ENCODE results near the gene ADGRF4. TPM values are rescaled to one million over a fixed set of nuclear protein-coding genes. Genes with fewer than 3 reads are reported as not detected.
"Not testable (repeated sequence)": the region's sequence is repeated elsewhere in the genome, so short reads cannot be mapped to it uniquely, and the experiment has no call there.

Gene ADGRF4
- total RNA-seq, 1 donor from 2014 or later = not detected

DNA sequence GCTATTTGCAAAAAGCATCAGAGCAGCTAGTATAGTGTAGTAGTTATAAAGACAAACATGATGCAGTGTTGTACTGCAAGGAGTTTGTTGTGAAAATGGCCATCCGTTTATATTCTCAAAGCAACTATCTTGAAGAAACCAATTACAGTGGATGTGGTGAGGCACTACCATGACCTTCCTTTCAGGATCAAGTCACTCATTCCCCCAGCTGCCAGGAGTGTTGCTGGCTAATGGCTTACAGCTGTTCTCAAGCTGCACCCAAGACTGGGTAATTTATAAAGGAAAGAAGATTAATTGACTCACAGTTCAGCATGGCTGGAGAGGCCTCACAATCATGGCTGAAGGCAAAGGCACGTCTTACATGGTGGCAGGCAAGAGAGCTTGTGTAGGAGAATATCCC, 29.0 kb downstream of the ADGRF4 start:
- Mint-ChIP-seq H3K4me3 (ENCODE audit: low read depth) (no peak overlapping the region), H3K27me3 (ENCODE audit: low read depth) (peaks cover 22% of the 10 kb centered on the region), H3K36me3 (ENCODE audit: low read depth) (no peaks in the 10 kb centered on the region), H3K27ac (no peak overlapping the region), H3K4me1 (ENCODE audit: low read depth) (peaks cover 16% of the 10 kb centered on the region), H3K9me3 (no peaks in the 10 kb centered on the region)
- intact Hi-C loops (cut with micrococcal nuclease) = loop anchor here (10.0 kb wide), 1 partner anchor 73 kb away; no protein-coding TSS in a partner anchor
- DNase-seq (ENCODE audit: low spot score) = no peak

DNA sequence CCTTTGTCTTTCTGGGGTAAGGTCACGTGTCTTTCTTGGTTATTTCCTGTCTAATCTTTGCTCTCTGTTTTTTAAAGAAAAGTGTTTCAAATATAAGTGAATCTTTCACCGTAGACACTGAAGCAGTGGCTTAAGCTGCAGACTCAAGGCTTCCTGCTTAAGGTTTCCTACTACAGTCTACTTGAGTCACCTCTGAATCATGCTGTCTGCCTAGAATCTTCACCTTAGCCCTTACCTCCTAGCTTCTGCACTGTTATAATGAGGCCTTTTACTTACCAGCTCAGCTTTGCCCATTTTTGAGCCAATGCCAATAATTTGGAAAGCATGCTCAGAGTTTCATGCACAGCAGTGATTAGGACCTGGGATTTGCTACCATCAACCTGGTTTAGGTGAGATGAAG, 30.6 kb downstream of the ADGRF4 start:
- H3K9me3 Mint-ChIP-seq = no peaks in the 10 kb centered on the region
- H3K27ac Mint-ChIP-seq = no peak overlapping the region
- intact Hi-C loops (cut with micrococcal nuclease) = loop anchor here (10.0 kb wide), 1 partner anchor 74 kb away; no protein-coding TSS in a partner anchor
- no peak overlapping the region for H3K4me3 Mint-ChIP-seq (ENCODE audit: low read depth)
- H3K27me3 Mint-ChIP-seq (ENCODE audit: low read depth) = peaks cover 29% of the 10 kb centered on the region
- no peak for DNase-seq (ENCODE audit: low spot score)
- no peaks in the 10 kb centered on the region for H3K36me3 Mint-ChIP-seq (ENCODE audit: low read depth)
- peaks cover 7% of the 10 kb centered on the region for H3K4me1 Mint-ChIP-seq (ENCODE audit: low read depth)

DNA sequence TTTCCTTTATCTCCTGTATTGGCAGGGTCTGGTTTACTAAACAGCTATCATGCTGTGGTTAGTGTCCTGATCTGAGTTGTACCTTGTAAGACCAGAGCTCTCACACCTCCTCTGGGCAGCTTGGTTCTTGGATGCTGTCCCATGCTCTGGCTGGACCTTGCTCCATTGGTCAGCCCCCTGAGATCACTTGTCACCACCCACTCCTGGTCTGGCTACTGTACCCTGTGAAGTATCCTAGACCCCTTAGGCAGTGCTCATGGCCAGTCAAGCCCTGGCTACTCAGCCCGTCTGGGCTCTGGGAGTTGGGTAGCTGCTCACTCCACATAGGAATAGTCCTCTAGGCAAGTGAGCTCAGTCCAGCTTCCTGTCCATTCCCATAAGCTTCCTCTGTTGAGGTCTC, 31.1 kb downstream of the ADGRF4 start:
- Mint-ChIP-seq H3K4me3 (ENCODE audit: low read depth) (no peak overlapping the region), H3K36me3 (ENCODE audit: low read depth) (no peaks in the 10 kb centered on the region), H3K9me3 (no peaks in the 10 kb centered on the region), H3K27ac (no peak overlapping the region), H3K4me1 (ENCODE audit: low read depth) (peaks cover 5% of the 10 kb centered on the region), H3K27me3 (ENCODE audit: low read depth) (peaks cover 28% of the 10 kb centered on the region)
- intact Hi-C loops (cut with micrococcal nuclease) = loop anchor here (10.0 kb wide), 1 partner anchor 75 kb away; no protein-coding TSS in a partner anchor
- DNase-seq (ENCODE audit: low spot score) = no peak

DNA sequence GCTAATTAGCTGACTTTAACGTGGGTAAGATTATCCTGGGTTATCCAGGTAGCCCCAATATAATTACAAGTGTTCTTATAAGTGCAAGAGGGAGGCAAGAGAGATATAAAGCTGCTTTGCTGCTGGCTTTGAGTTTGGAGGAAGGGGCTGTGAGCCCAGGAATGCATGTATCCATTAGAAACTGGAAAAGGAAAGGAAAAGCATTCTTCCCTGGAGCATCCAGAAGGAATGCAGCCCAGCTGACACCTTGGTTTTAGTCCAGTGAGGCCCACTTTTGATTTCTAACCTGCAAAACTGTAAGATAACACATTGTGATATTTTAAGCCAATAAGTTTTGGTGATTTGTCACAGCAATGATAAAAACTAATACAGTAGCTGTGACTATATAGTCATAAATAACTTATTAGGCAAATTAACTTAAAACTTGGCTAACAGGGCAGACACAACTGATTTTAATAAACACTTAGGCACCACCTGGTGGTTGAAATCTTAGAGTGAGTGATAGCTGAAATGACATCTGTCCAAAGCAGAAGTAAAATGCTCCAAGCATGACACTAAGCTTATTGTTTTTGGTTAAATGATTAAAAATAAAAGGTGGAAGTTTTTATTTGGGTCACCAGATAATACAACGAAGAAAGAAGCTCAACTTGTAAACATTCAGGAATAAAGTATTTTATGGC, 35.6 kb downstream of the ADGRF4 start:
- H3K27ac Mint-ChIP-seq = no peak overlapping the region

DNA sequence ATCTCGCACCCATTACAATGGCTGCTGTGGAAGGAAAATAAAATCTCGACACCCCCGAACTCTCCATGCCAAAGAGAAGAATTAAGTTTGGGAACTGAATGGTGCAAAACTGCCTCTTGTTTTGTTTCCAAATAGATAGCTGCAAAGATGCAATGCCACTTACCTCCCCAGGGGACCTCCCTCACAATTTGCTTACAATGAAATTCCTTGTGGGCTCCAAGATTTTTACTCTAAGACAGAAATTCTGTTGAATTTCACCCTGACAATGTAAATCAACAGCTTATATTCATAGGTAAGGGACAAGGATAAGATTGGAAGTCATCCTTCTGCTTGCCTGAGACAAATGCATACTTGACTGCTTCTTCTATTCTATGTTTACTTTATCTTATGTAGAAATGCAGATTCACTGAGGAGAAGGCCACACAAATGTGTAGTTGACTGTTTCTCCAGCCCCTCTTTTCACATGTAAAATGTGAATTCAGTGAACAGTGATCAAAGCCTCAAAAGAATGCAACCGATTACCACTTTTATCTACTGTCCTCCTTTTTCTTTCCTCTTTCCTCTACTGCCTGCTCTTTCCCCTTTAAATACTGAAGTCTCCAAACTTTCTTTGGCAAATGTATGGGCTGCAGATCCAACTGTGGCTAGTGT, 36.6 kb downstream of the ADGRF4 start:
- intact Hi-C loops (cut with micrococcal nuclease) = loop anchor here (1.0 kb wide), 2 partner anchors 104 to 321 kb away; no protein-coding TSS in a partner anchor
- no peaks in the 10 kb centered on the region for H3K36me3 Mint-ChIP-seq (ENCODE audit: low read depth)
- no peak overlapping the region for H3K4me3 Mint-ChIP-seq (ENCODE audit: low read depth)
- H3K27ac Mint-ChIP-seq = no peak overlapping the region
- peaks cover 22% of the 10 kb centered on the region for H3K27me3 Mint-ChIP-seq (ENCODE audit: low read depth)
- no peak for DNase-seq (ENCODE audit: low spot score)
- H3K9me3 Mint-ChIP-seq = no peaks in the 10 kb centered on the region
- H3K4me1 Mint-ChIP-seq (ENCODE audit: low read depth) = no peaks in the 10 kb centered on the region

More for the DNA sequence above, 35.6 kb downstream of the ADGRF4 start:
- Mint-ChIP-seq H3K9me3 (no peaks in the 10 kb centered on the region), H3K4me3 (ENCODE audit: low read depth) (no peak overlapping the region), H3K27me3 (ENCODE audit: low read depth) (peaks cover 22% of the 10 kb centered on the region), H3K4me1 (ENCODE audit: low read depth) (no peaks in the 10 kb centered on the region), H3K36me3 (ENCODE audit: low read depth) (no peaks in the 10 kb centered on the region)
- DNase-seq (ENCODE audit: low spot score) = no peak
- intact Hi-C loops (cut with micrococcal nuclease) = loop anchor here (1.0 kb wide), 2 partner anchors 103 to 320 kb away; no protein-coding TSS in a partner anchor

DNA sequence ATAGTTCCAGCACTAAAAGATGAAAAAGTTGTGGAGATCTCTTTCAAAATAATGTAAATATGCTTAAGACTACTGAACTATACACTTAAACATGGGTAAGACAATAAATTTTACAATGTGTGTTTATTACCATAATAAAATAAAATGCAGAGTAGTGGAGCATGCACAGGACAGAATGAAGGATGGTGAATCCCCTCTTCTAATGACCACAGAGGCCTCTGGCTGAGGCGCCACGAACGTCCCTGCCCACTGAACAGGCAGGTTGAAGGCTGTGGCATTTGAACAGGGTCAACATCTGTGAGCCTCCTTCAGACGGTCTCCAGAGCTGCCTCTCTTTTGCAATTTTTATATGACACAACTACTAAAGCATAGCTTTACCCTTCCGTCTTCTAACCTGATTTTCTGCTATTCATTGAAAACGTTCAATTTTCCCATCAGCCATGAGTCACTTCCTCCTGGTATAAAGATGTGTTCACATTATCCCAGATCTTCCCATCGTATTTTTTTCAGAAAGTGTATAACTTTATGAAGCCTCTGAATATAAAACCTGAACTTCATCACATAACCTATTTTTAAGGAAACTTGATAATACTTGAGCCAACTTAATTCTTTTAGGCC, 37.8 kb downstream of the ADGRF4 start:
- peaks cover 19% of the 10 kb centered on the region for H3K27me3 Mint-ChIP-seq (ENCODE audit: low read depth)
- intact Hi-C loops (cut with micrococcal nuclease) = no loop called here

DNA sequence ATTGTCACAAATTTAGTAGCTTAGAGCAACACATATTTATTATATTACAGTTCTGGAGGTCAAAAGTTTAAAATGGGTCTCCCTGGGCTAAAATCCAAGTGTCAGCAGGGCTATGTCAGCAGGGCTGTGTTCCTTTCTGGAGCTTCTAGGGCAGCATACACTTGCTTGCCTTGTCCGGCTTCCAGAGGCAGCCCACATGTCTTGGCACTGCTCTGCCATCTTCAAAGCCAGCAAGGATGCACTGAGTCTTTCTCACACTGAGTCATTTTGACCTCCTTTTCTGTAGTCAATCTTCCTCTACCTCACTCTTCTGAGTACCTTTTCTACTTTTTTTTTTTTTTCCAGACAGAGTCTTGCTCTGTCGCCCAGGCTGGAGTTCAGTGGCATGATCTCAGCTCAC, 39.0 kb downstream of the ADGRF4 start:
- intact Hi-C loops (cut with micrococcal nuclease) = no loop called here
- Mint-ChIP-seq H3K27ac (no peak overlapping the region), H3K4me1 (ENCODE audit: low read depth) (peaks cover 3% of the 10 kb centered on the region), H3K36me3 (ENCODE audit: low read depth) (no peaks in the 10 kb centered on the region), H3K4me3 (ENCODE audit: low read depth) (no peak overlapping the region), H3K9me3 (no peaks in the 10 kb centered on the region), H3K27me3 (ENCODE audit: low read depth) (peaks cover 16% of the 10 kb centered on the region)
- no peak for DNase-seq (ENCODE audit: low spot score)

More for the DNA sequence above, 37.8 kb downstream of the ADGRF4 start:
- H3K4me1 Mint-ChIP-seq (ENCODE audit: low read depth) = no peaks in the 10 kb centered on the region
- no peaks in the 10 kb centered on the region for H3K9me3 Mint-ChIP-seq
- no peak for DNase-seq (ENCODE audit: low spot score)
- no peaks in the 10 kb centered on the region for H3K36me3 Mint-ChIP-seq (ENCODE audit: low read depth)
- no peak overlapping the region for H3K27ac Mint-ChIP-seq
- H3K4me3 Mint-ChIP-seq (ENCODE audit: low read depth) = no peak overlapping the region

DNA sequence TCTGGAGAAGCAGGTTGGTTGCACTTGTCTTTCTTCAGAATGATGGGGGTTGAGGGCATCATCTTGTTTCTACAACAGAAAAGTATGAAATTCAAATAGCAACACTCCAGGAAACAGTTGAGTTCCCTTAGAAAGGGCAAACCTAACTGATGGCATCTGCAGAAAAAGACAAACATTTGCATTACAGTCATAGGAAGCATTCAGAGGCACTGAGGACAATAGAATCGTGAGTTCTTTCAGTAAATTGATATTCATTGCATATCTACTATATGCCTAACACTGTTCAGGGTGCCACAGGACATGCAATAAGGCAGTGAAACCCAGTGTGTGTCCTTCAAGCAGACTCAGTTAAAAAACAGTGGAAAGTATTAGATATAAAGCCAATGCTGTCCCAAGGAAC, 42.3 kb downstream of the ADGRF4 start:
- Mint-ChIP-seq H3K4me1 (ENCODE audit: low read depth) (peaks cover 3% of the 10 kb centered on the region), H3K27ac (no peak overlapping the region), H3K4me3 (ENCODE audit: low read depth) (no peak overlapping the region), H3K36me3 (ENCODE audit: low read depth) (no peaks in the 10 kb centered on the region), H3K27me3 (ENCODE audit: low read depth) (peaks cover 4% of the 10 kb centered on the region), H3K9me3 (no peaks in the 10 kb centered on the region)
- intact Hi-C loops (cut with micrococcal nuclease) = no loop called here
- DNase-seq (ENCODE audit: low spot score) = no peak

DNA sequence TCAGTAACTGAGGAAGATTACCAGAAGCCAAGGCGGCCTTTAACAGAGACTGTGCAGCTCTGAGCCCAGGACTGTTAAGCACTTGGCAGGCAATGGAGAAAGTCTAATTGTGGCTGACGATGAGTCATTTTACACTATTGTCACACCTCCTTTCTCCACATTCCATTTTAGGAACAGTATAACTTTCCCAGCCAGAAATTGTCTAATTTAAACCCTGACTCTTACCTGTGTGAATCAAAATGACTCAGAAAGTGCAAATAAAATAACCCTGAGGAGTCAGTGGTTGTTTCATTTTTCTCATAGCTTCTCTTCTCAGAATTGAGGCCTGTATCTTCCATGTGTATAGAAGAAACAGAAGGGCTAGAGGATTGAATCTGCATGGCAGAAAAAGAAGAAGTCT, 43.4 kb downstream of the ADGRF4 start:
- Mint-ChIP-seq H3K4me1 (ENCODE audit: low read depth) (peaks cover 3% of the 10 kb centered on the region), H3K27ac (no peak overlapping the region), H3K4me3 (ENCODE audit: low read depth) (no peak overlapping the region), H3K9me3 (no peaks in the 10 kb centered on the region), H3K36me3 (ENCODE audit: low read depth) (no peaks in the 10 kb centered on the region), H3K27me3 (ENCODE audit: low read depth) (no peaks in the 10 kb centered on the region)
- no peak for DNase-seq (ENCODE audit: low spot score)
- intact Hi-C loops (cut with micrococcal nuclease) = no loop called here

DNA sequence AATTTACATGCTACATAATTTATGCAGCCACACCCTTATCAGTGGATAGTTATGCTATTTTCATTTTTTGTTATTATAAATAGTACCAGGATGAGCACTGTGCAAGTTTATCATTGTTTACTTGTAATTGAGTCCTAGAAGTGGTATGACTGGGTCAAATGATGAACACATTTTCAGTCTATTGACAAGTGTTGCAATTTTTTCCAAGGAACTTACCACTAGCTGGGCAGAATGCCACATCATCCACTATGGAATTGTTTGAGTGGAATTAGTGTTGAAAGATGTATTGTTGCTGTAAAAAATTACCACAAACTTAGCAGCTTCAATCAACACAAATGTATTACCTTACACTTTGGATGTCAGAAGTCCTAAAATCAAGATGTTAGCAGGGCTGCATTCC, 45.4 kb downstream of the ADGRF4 start:
- no peak for DNase-seq (ENCODE audit: low spot score)
- Mint-ChIP-seq H3K4me3 (ENCODE audit: low read depth) (no peak overlapping the region), H3K4me1 (ENCODE audit: low read depth) (peaks cover 3% of the 10 kb centered on the region), H3K36me3 (ENCODE audit: low read depth) (no peaks in the 10 kb centered on the region), H3K27ac (no peak overlapping the region), H3K27me3 (ENCODE audit: low read depth) (no peaks in the 10 kb centered on the region), H3K9me3 (no peaks in the 10 kb centered on the region)
- intact Hi-C loops (cut with micrococcal nuclease) = no loop called here

DNA sequence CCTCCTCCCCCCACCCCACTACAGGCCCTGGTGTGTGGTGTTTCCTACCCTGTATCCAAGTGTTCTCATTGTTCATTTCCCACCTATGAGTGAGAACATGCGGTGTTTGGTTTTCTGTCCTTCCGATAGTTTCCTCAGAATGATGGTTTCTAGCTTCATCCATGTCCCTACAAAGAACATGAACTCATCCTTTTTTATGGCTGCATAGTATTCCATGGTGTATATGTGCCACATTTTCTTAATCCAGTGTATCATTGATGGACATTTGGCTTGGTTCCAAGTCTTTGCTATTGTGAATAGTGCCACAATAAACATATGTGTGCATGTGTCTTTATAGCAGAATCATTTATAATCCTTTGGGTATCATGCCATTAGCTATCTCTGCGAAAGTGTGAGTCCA, 46.9 kb downstream of the ADGRF4 start:
- H3K4me1 Mint-ChIP-seq (ENCODE audit: low read depth); H3K27ac Mint-ChIP-seq; H3K4me3 Mint-ChIP-seq (ENCODE audit: low read depth); DNase-seq (ENCODE audit: low spot score); H3K9me3 Mint-ChIP-seq; intact Hi-C loops (cut with micrococcal nuclease); H3K36me3 Mint-ChIP-seq (ENCODE audit: low read depth); H3K27me3 Mint-ChIP-seq (ENCODE audit: low read depth): not testable (repeated sequence)

DNA sequence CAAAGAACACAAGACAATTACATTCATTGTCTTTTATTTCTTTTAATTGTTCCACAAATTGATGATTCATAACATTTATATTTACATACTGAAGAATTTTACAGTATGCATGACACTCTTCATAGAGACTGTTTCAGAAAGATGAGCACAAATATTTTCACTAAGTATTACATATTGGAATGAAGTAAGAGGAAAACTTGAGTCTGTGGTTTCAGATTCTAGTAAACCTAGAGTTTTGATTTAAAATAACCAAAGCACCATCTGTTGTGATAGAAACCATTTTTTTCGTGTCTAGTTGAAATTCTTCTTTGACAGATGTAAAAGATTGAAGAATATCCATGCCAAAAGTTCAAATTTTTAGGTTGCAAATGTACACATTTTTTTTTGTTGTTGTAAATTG, 51.4 kb downstream of the ADGRF4 start:
- peaks cover 9% of the 10 kb centered on the region for H3K27me3 Mint-ChIP-seq (ENCODE audit: low read depth)
- DNase-seq (ENCODE audit: low spot score) = no peak
- intact Hi-C loops (cut with micrococcal nuclease) = no loop called here
- no peak overlapping the region for H3K4me3 Mint-ChIP-seq (ENCODE audit: low read depth)
- H3K9me3 Mint-ChIP-seq = no peaks in the 10 kb centered on the region
- H3K27ac Mint-ChIP-seq = no peak overlapping the region
- H3K4me1 Mint-ChIP-seq (ENCODE audit: low read depth) = no peaks in the 10 kb centered on the region
- no peaks in the 10 kb centered on the region for H3K36me3 Mint-ChIP-seq (ENCODE audit: low read depth)

DNA sequence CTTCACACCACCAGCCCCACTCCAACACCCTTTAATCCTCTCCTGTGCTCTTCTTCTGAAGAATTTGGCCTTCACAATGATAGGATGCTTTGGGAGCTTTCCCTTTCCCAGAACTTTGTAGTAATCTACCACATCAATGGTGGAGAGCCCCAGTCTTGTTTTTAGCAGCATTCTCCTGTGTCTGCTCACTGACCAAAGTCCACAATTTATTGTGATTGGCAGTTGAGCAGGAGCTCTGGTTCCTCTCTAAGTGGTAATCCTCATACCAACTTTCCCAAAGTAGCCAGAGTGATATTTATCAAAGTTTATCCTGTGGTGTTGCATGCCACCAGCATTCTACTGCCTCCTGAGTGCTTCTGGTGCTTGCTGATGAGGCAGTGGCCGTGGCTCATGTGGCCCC, 54.4 kb downstream of the ADGRF4 start:
- no peak overlapping the region for H3K4me3 Mint-ChIP-seq (ENCODE audit: low read depth)
- no peak overlapping the region for H3K27ac Mint-ChIP-seq
- no peak for DNase-seq (ENCODE audit: low spot score)
- intact Hi-C loops (cut with micrococcal nuclease) = no loop called here
- no peaks in the 10 kb centered on the region for H3K36me3 Mint-ChIP-seq (ENCODE audit: low read depth)
- H3K27me3 Mint-ChIP-seq (ENCODE audit: low read depth) = peaks cover 11% of the 10 kb centered on the region
- no peaks in the 10 kb centered on the region for H3K4me1 Mint-ChIP-seq (ENCODE audit: low read depth)
- H3K9me3 Mint-ChIP-seq = no peaks in the 10 kb centered on the region

Data from activated T-helper 2 cell treated with anti-CD3 and anti-CD28 coated beads, Interferon-gamma antibody, Interleukin-2, Interleukin-4, amounts not matched to agents 10 μg/mL and 5 μg/mL and 100 μg/mL, durations not matched to agents 14 hours and 24 hours and 36 hours (primary cell).